Esophagus muscularis mucosa (tissue), 4 donors: ENCODE results near the gene KBTBD2. TPM values are rescaled to one million over a fixed set of nuclear protein-coding genes. Genes with fewer than 3 reads are reported as not detected.

Experiments used
- DNase-seq: peaks from one replicate; pipeline ENCODE4 v3.0.0-alpha.2; 2017; ENCODE audit errors: extremely low spot score
- H3K27ac ChIP-seq, 4 donors: fragments of 200-600 bp; sonication (generic); replicated peaks in 1 of 4; 1 replicate in 3 of 4; 2 replicates in 1 of 4; pipeline ENCODE4 v1.5.1; 2016 to 2019; ENCODE audit warnings: mild to moderate bottlenecking in 1 of 4
- H3K27me3 ChIP-seq, 4 donors: fragments of 200-600 bp; sonication (generic); one replicate each; pipeline versions ENCODE4 v1.5.1 to v1.6.0; 2016 to 2019
- H3K36me3 ChIP-seq, 4 donors: fragments of 200-600 bp; sonication (generic); one replicate each; pipeline ENCODE4 v1.5.1; 2016 to 2019
- H3K4me1 ChIP-seq, 4 donors: fragments of 200-600 bp; sonication (generic); one replicate each; pipeline ENCODE4 v1.5.1; 2016 to 2019
- H3K4me3 ChIP-seq, 4 donors: fragments of 200-600 bp; sonication (generic); 1 replicate in 2 of 4; 2 replicates in 2 of 4; pipeline ENCODE4 v1.5.1; 2016 to 2019; ENCODE audit warnings: mild to moderate bottlenecking in 4 of 4, moderate library complexity in 1 of 4
- H3K9me3 ChIP-seq, 4 donors: fragments of 200-600 bp; sonication (generic); 1 replicate in 3 of 4; 2 replicates in 1 of 4; pipeline ENCODE4 v1.5.1; 2016 to 2019
- CTCF ChIP-seq, 3 experiments: fragments of 200-600 bp in 2 of 3; fragments of 450-650 bp in 1 of 3; sonication (generic) in 2 of 3; IDR thresholded peaks; one replicate each; pipeline ENCODE4 v1.5.1; 2017 to 2019; ENCODE audit warnings: antibody characterized with exemption in 3 of 3, mild to moderate bottlenecking in 2 of 3, moderate library complexity in 1 of 3
- EP300 ChIP-seq: sonication (generic); formaldehyde crosslinking; IDR thresholded peaks from one replicate; pipeline ENCODE4 v1.6.1; 2017; ENCODE audit warnings: antibody characterized with exemption
- POLR2A ChIP-seq: fragments of 450-650 bp; IDR thresholded peaks from one replicate; pipeline ENCODE4 v1.6.1; 2017; ENCODE audit warnings: antibody characterized with exemption, moderate library complexity, mild to moderate bottlenecking, low read depth
- POLR2AphosphoS5 ChIP-seq, 2 donors: sonication (generic); formaldehyde crosslinking; IDR thresholded peaks; one replicate each; pipeline ENCODE4 v1.6.1; 2017; ENCODE audit warnings: antibody characterized with exemption in 2 of 2
- WGBS: methylation state at CpG from one replicate; pipeline ENCODE4 v1.1.5; 2018; 5-methylcytosine and 5-hydroxymethylcytosine counted together
- intact Hi-C: fragments of 100-400 bp; cut with DNase I; formaldehyde crosslinking; loops from one replicate; pipeline ENCODE4 v1.15.1; 2023
- total RNA-seq, 4 donors: library from RNA; depleted of rRNA; stranded (reverse); fragments of >200 nt; gene quantifications; one replicate each; pipeline versions ENCODE4 v1.1.0 to v1.2.1, GENCODE V29; 2016

Gene KBTBD2
- total RNA-seq, 4 donors from 2014 or later = 28.3 to 51.2 (median 38.7) TPM

- intact Hi-C loops = loop anchor here (5.0 kb wide), 1 partner anchor 45 kb away; no protein-coding TSS in a partner anchor
Observed at GRCh38 chr7:32892521-32893206, 1.1 kb upstream of the KBTBD2 start.

GRCh38 chr7:32891800-32892520, 400 bp upstream of the KBTBD2 start:
- Histone ChIP-seq H3K4me1 (peaks cover 38 to 63% (median 57%) of the 10 kb centered on the region in 4 donors), H3K27me3 (no peaks in the 10 kb centered on the region), H3K27ac (peak overlapping the region; percentile 99 to 100 (median 100)), H3K9me3 (no peaks in the 10 kb centered on the region), H3K36me3 (no peaks in the 10 kb centered on the region), H3K4me3 (peak overlapping the region; percentile 95 to 99 (median 98))
- no peak for TF ChIP-seq EP300
- TF ChIP-seq POLR2A = peak; percentile 74
- peak; percentile 88 to 90 for TF ChIP-seq POLR2AphosphoS5 (IDR thresholded peaks at IDR 0.05)
- peak; percentile 99 for DNase-seq
- intact Hi-C loops = loop anchor here (5.0 kb wide), 1 partner anchor 45 kb away; no protein-coding TSS in a partner anchor
- under 1% methylated on average over 28 of the region's 85 CpGs for WGBS

More at GRCh38 chr7:32892521-32893206, 1.1 kb upstream of the KBTBD2 start:
- no peak for TF ChIP-seq EP300
- TF ChIP-seq POLR2AphosphoS5 (IDR thresholded peaks at IDR 0.05) = no peak
- TF ChIP-seq CTCF (IDR thresholded peaks at IDR 0.05) = no peak
- no peak for TF ChIP-seq POLR2A
- H3K9me3 ChIP-seq = no peaks in the 10 kb centered on the region
- peak overlapping the region; percentile 99 to 100 (median 100) for H3K27ac ChIP-seq
- H3K27me3 ChIP-seq = no peaks in the 10 kb centered on the region
- peaks cover 31 to 56% (median 50%) of the 10 kb centered on the region in 4 donors for H3K4me1 ChIP-seq
- DNase-seq = no peak
- peak overlapping the region; percentile 95 to 99 (median 98) for H3K4me3 ChIP-seq
- no peaks in the 10 kb centered on the region for H3K36me3 ChIP-seq
- WGBS = 0% methylated on average over 13 of the region's 22 CpGs

GRCh38 chr7:32890793-32891042, 842 bp downstream of the KBTBD2 start:
- Histone ChIP-seq H3K4me3 (peak overlapping the region; percentile 95 to 99 (median 98)), H3K27ac (peak overlapping the region; percentile 99 to 100 (median 100)), H3K9me3 (no peaks in the 10 kb centered on the region), H3K27me3 (no peaks in the 10 kb centered on the region), H3K36me3 (no peaks in the 10 kb centered on the region), H3K4me1 (peaks cover 49 to 76% (median 67%) of the 10 kb centered on the region in 4 donors)
- TF ChIP-seq POLR2A (no peak), CTCF (IDR thresholded peaks at IDR 0.05) (no peak), POLR2AphosphoS5 (IDR thresholded peaks at IDR 0.05) (peak in 1 of 2 donors; percentile 2)
- intact Hi-C loops = loop anchor here (1.0 to 5.0 kb wide), 2 partner anchors 43 to 50 kb away; no protein-coding TSS in a partner anchor
- DNase-seq = no peak
- 2% methylated on average over 8 of the region's 8 CpGs for WGBS

GRCh38 chr7:32890010-32890792, 1.4 kb downstream of the KBTBD2 start:
- intact Hi-C loops = loop anchor here (1.0 to 5.0 kb wide), 2 partner anchors 43 to 50 kb away; no protein-coding TSS in a partner anchor
- Histone ChIP-seq H3K4me1 (peaks cover 54 to 79% (median 70%) of the 10 kb centered on the region in 4 donors), H3K36me3 (no peaks in the 10 kb centered on the region), H3K4me3 (peak overlapping the region; percentile 95 to 99 (median 98)), H3K27me3 (no peaks in the 10 kb centered on the region), H3K27ac (peak overlapping the region; percentile 99 to 100 (median 100)), H3K9me3 (no peaks in the 10 kb centered on the region)
- no peak for TF ChIP-seq CTCF (IDR thresholded peaks at IDR 0.05)
- no peak for TF ChIP-seq EP300
- TF ChIP-seq POLR2AphosphoS5 (IDR thresholded peaks at IDR 0.05) = peak; percentile 15 to 32
- peak; percentile 7 for TF ChIP-seq POLR2A
- no peak for DNase-seq
- 0% methylated on average over 16 of the region's 16 CpGs for WGBS
